HCT116 (cell line): ENCODE results near the gene DGAT2L6. TPM values are rescaled to one million over a fixed set of nuclear protein-coding genes. Genes with fewer than 3 reads are reported as not detected.

Experiments used
- ATAC-seq: fragments of 200-7000 bp; cut with Tn5 transposase; 2 replicates; pipeline ENCODE4 v1.9.1; 2020; ENCODE audit warnings: mild to moderate bottlenecking, moderate library complexity
- BruUV-seq: library from RNA; stranded (reverse); fragments of 400-500 nt; replicated peaks from 2 replicates; lab custom pipeline; 2021; lab: Mats Ljungman, UMichigan
- CTCF ChIA-PET: fragments of 300-600 bp; sonication (Branson Sonifier 250); formaldehyde crosslinking; loops from one replicate; lab custom pipeline; 2021; ENCODE audit warnings: antibody characterized with exemption; lab: Charles Lee
- POLR2A ChIA-PET: fragments of 300-600, 350-600 bp; sonication (Branson Sonifier 250); formaldehyde crosslinking; loops from one replicate; lab custom pipeline; 2021; ENCODE audit warnings: antibody characterized with exemption; lab: Charles Lee
- RAD21 ChIA-PET, 2 experiments: fragments of 300-600 bp; sonication (Branson Sonifier 250); formaldehyde crosslinking; loops; one replicate each; lab custom pipeline; 2023; ENCODE audit warnings: low total read pairs in 2 of 2; ENCODE audit not compliant: uncharacterized antibody in 2 of 2, unreplicated experiment in 2 of 2, low non-redundant PET in 1 of 2; lab: Charles Lee
- DNase-seq: peaks from one replicate; pipeline ENCODE4 v3.0.0-alpha.2; 2010; ENCODE audit warnings: low read depth, low spot score
- H2AFZ ChIP-seq: fragments of 200-600 bp; shearing (Covaris generic), sonication (generic); 2 replicates; pipeline ENCODE4 v1.6.1; 2017; ENCODE audit warnings: low read depth, mixed run types, mixed read lengths, antibody characterized with exemption, low read length; ENCODE audit not compliant: poor library complexity, severe bottlenecking
- H3K27ac ChIP-seq: 2 replicates; pipeline ENCODE4 v1.5.1; 2012; ENCODE audit warnings: low read depth, low read length
- H3K27me3 ChIP-seq: fragments of 200-600 bp; sonication (generic); 2 replicates; pipeline ENCODE4 v1.6.1; 2016; ENCODE audit warnings: mixed run types, low read length, mixed read lengths; ENCODE audit not compliant: insufficient read depth
- H3K36me3 ChIP-seq, 2 experiments: fragments of 200-500 bp in 1 of 2; fragments of 200-600 bp in 1 of 2; sonication (Bioruptor generic) in 1 of 2; sonication (generic) in 1 of 2; 2 replicates each; pipeline versions ENCODE4 v1.5.1 to v1.6.1; 2014 to 2016; ENCODE audit warnings: low read length in 2 of 2, inconsistent platforms in 1 of 2, mixed read lengths in 1 of 2, mixed run types in 1 of 2; ENCODE audit not compliant: insufficient read depth in 2 of 2, control insufficient read depth in 1 of 2
- H3K4me1 ChIP-seq, 2 experiments: fragments of 200-600 bp in 1 of 2; sonication (generic) in 1 of 2; 2 replicates each; pipeline versions ENCODE4 v1.5.1 to v1.6.1; 2012 to 2017; ENCODE audit warnings: low read length in 2 of 2, inconsistent platforms in 1 of 2, mild to moderate bottlenecking in 1 of 2, mixed read lengths in 1 of 2, mixed run types in 1 of 2, moderate library complexity in 1 of 2; ENCODE audit not compliant: insufficient read depth in 2 of 2, control insufficient read depth in 1 of 2
- H3K4me2 ChIP-seq: fragments of 200-600 bp; sonication (generic); 2 replicates; pipeline ENCODE4 v1.6.1; 2017; ENCODE audit warnings: mixed run types, low read length, mixed read lengths
- H3K4me3 ChIP-seq, 2 experiments: fragments of 200-600 bp in 1 of 2; sonication (generic) in 1 of 2; replicated peaks in 1 of 2; 2 replicates each; pipeline ENCODE4 v1.5.1; 2011 to 2016; ENCODE audit warnings: low read length in 2 of 2, control low read depth in 1 of 2, low read depth in 1 of 2, mild to moderate bottlenecking in 1 of 2, mixed read lengths in 1 of 2, mixed run types in 1 of 2
- H3K79me2 ChIP-seq: fragments of 200-600 bp; sonication (generic); 2 replicates; pipeline ENCODE4 v1.6.1; 2017; ENCODE audit warnings: mild to moderate bottlenecking, mixed run types, low read length, moderate library complexity, mixed read lengths; ENCODE audit not compliant: insufficient read depth
- H3K9ac ChIP-seq: fragments of 200-600 bp; sonication (generic); 2 replicates; pipeline ENCODE4 v1.6.1; 2016; ENCODE audit warnings: low read length, mixed read lengths
- H3K9me2 ChIP-seq: fragments of 200-600 bp; sonication (generic), shearing (Covaris generic); 2 replicates; pipeline ENCODE4 v1.6.1; 2017; ENCODE audit warnings: mixed run types, mild to moderate bottlenecking, moderate library complexity; ENCODE audit not compliant: insufficient read depth
- H3K9me3 ChIP-seq, 2 experiments: fragments of 200-500 bp in 1 of 2; fragments of 200-600 bp in 1 of 2; sonication (Bioruptor generic) in 1 of 2; sonication (generic) in 1 of 2; 2 replicates each; pipeline ENCODE4 v1.6.1; 2014 to 2017; ENCODE audit warnings: low read length in 2 of 2, mixed read lengths in 2 of 2, inconsistent platforms in 1 of 2, low read depth in 1 of 2, mild to moderate bottlenecking in 1 of 2, mixed run types in 1 of 2, moderate library complexity in 1 of 2; ENCODE audit not compliant: control insufficient read depth in 1 of 2, insufficient read depth in 1 of 2
- H4K20me1 ChIP-seq: fragments of 200-600 bp; sonication (generic), shearing (Covaris generic); 2 replicates; pipeline ENCODE4 v1.6.1; 2017; ENCODE audit warnings: mixed run types, mild to moderate bottlenecking, moderate library complexity; ENCODE audit not compliant: insufficient read depth
- CBX3 ChIP-seq: IDR thresholded peaks from 2 replicates; pipeline ENCODE4 v1.6.1; 2012; ENCODE audit warnings: low read depth
- CEBPB ChIP-seq: IDR thresholded peaks from 2 replicates; pipeline ENCODE4 v1.6.1; 2012; ENCODE audit warnings: low read depth
- EZH2 ChIP-seq: fragments of 200-600 bp; sonication (generic); IDR thresholded peaks from 2 replicates; pipeline ENCODE4 v1.6.1; 2017; ENCODE audit warnings: antibody characterized with exemption, mixed run types
- EZH2phosphoT487 ChIP-seq: fragments of 200-600 bp; IDR thresholded peaks from 2 replicates; pipeline ENCODE4 v1.6.1; 2018; ENCODE audit warnings: antibody characterized with exemption, borderline replicate concordance
- FOSL1 ChIP-seq: IDR thresholded peaks from 2 replicates; pipeline ENCODE4 v1.6.1; 2012; ENCODE audit warnings: low read depth
- JUND ChIP-seq: IDR thresholded peaks from 2 replicates; pipeline ENCODE4 v1.6.1; 2012
- POLR2A ChIP-seq: IDR thresholded peaks from 2 replicates; pipeline ENCODE4 v1.7.0; 2011; ENCODE audit warnings: borderline replicate concordance; ENCODE audit not compliant: insufficient read depth, insufficient read length; ENCODE audit errors: extremely low read depth
- POLR2AphosphoS5 ChIP-seq: IDR thresholded peaks from 2 replicates; pipeline ENCODE4 v1.6.1; 2011; ENCODE audit warnings: mild to moderate bottlenecking, low read depth, low read length, moderate library complexity
- RAD21 ChIP-seq: IDR thresholded peaks from 2 replicates; pipeline ENCODE4 v1.6.1; 2012; ENCODE audit warnings: low read depth, mild to moderate bottlenecking
- SP1 ChIP-seq: IDR thresholded peaks from 2 replicates; pipeline ENCODE4 v1.6.1; 2012; ENCODE audit warnings: low read depth
- SRF ChIP-seq: IDR thresholded peaks from 2 replicates; pipeline ENCODE4 v1.6.1; 2012; ENCODE audit warnings: low read depth
- TCF7L2 ChIP-seq: IDR thresholded peaks from 2 replicates; pipeline ENCODE4 v1.7.0; 2011; ENCODE audit warnings: borderline replicate concordance, inconsistent platforms; ENCODE audit not compliant: insufficient read depth, insufficient read length; ENCODE audit errors: extremely low read depth
- ZFX ChIP-seq: fragments of 450-650 bp; IDR thresholded peaks from 2 replicates; pipeline ENCODE4 v1.6.1; 2017
- ZNF274 ChIP-seq: fragments of 200-500 bp; sonication (Bioruptor generic); IDR thresholded peaks from 2 replicates; pipeline ENCODE4 v1.6.1; 2014; ENCODE audit warnings: mild to moderate bottlenecking, low read depth, low read length, inconsistent platforms
- intact Hi-C: fragments of 100-400 bp; cut with micrococcal nuclease; formaldehyde crosslinking; loops from 2 replicates; pipeline ENCODE4 v1.10.0; 2022
- total RNA-seq: library from RNA; stranded (reverse); gene quantifications from one replicate; pipeline ENCODE4 v1.2.1, GENCODE V29; 2021; ENCODE audit not compliant: unreplicated experiment
- TF ChIP-seq, protein P1 (sequence below): IDR thresholded peaks from 2 replicates; pipeline ENCODE4 v1.6.1; 2012; ENCODE audit warnings: low read depth
- TF ChIP-seq, protein P2 (sequence below): IDR thresholded peaks from 2 replicates; pipeline ENCODE4 v1.6.1; 2012
- TF ChIP-seq, protein P3 (sequence below), 3 experiments: fragments of 200-600 bp in 1 of 3; sonication (generic) in 1 of 3; IDR thresholded peaks in 2 of 3; conservative IDR thresholded peaks in 1 of 3; 2 replicates each; pipeline ENCODE4 v1.5.1; 2012 to 2017; ENCODE audit warnings: low read depth in 2 of 3, low read length in 2 of 3, antibody characterized with exemption in 1 of 3, borderline replicate concordance in 1 of 3, control low read depth in 1 of 3, mild to moderate bottlenecking in 1 of 3, mixed read lengths in 1 of 3, mixed run types in 1 of 3, moderate library complexity in 1 of 3; ENCODE audit not compliant: insufficient read depth in 1 of 3
- TF ChIP-seq, protein P4 (sequence below): IDR thresholded peaks from 2 replicates; pipeline ENCODE4 v1.6.1; 2011; ENCODE audit warnings: mild to moderate bottlenecking, low read length, moderate library complexity; ENCODE audit not compliant: insufficient replicate concordance; ENCODE audit errors: extremely low read depth

The DGAT2L6 gene
- total RNA-seq, 1 experiment from 2014 or later, result not detected

DNA sequence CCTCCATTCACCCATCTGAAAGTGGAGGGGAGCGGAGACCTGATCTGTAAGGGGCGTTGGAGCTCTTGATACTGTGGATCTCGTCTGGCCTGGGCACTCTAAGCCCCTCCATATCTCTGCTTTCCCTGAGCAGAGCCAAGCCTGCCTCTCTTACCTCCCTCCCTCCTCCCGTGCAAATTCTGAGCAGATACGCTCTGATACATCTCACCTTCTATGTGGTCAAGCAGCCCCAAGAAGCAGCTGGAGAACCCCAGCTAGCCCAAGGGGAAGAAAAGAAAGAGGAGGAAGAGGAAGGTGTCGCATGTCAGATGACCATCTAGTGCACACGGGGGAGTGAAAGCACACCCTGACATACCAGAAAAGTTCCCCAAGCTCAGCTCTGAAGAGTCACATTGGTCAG is 1.9 kb upstream of the DGAT2L6 start:
- no TSS peak for BruUV-seq
- DNase-seq (no peak), ATAC-seq (no peak)
- Histone ChIP-seq H3K4me3 (no peak overlapping the region), H3K27me3 (no peaks in the 10 kb centered on the region), H3K79me2 (no peaks in the 10 kb centered on the region), H3K4me2 (no peak overlapping the region), H2AFZ (no peak overlapping the region), H3K27ac (no peak overlapping the region), H3K9me2 (no peaks in the 10 kb centered on the region), H3K4me1 (peaks cover 0 to 28% of the 10 kb centered on the region in 2 experiments; a peak in 2 of 4 replicates), H3K36me3 (no peaks in the 10 kb centered on the region), H4K20me1 (no peaks in the 10 kb centered on the region), H3K9me3 (no peaks in the 10 kb centered on the region), H3K9ac (no peak overlapping the region)
- intact Hi-C loops, result no loop called here
- RAD21 ChIA-PET, result no interaction called here
- POLR2A ChIA-PET, result no interaction called here
- TF ChIP-seq, protein P1, sequence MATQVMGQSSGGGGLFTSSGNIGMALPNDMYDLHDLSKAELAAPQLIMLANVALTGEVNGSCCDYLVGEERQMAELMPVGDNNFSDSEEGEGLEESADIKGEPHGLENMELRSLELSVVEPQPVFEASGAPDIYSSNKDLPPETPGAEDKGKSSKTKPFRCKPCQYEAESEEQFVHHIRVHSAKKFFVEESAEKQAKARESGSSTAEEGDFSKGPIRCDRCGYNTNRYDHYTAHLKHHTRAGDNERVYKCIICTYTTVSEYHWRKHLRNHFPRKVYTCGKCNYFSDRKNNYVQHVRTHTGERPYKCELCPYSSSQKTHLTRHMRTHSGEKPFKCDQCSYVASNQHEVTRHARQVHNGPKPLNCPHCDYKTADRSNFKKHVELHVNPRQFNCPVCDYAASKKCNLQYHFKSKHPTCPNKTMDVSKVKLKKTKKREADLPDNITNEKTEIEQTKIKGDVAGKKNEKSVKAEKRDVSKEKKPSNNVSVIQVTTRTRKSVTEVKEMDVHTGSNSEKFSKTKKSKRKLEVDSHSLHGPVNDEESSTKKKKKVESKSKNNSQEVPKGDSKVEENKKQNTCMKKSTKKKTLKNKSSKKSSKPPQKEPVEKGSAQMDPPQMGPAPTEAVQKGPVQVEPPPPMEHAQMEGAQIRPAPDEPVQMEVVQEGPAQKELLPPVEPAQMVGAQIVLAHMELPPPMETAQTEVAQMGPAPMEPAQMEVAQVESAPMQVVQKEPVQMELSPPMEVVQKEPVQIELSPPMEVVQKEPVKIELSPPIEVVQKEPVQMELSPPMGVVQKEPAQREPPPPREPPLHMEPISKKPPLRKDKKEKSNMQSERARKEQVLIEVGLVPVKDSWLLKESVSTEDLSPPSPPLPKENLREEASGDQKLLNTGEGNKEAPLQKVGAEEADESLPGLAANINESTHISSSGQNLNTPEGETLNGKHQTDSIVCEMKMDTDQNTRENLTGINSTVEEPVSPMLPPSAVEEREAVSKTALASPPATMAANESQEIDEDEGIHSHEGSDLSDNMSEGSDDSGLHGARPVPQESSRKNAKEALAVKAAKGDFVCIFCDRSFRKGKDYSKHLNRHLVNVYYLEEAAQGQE, result no peak
- TF ChIP-seq, protein P2, sequence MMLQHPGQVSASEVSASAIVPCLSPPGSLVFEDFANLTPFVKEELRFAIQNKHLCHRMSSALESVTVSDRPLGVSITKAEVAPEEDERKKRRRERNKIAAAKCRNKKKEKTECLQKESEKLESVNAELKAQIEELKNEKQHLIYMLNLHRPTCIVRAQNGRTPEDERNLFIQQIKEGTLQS, result no peak
- TF ChIP-seq JUND (no peak), TCF7L2 (no peak), CBX3 (no peak), POLR2AphosphoS5 (no peak), EZH2phosphoT487 (no peak), SP1 (no peak), POLR2A (no peak), RAD21 (no peak), ZFX (no peak), CEBPB (no peak), ZNF274 (no peak), FOSL1 (no peak), SRF (no peak), EZH2 (no peak)
- TF ChIP-seq, protein P3, sequence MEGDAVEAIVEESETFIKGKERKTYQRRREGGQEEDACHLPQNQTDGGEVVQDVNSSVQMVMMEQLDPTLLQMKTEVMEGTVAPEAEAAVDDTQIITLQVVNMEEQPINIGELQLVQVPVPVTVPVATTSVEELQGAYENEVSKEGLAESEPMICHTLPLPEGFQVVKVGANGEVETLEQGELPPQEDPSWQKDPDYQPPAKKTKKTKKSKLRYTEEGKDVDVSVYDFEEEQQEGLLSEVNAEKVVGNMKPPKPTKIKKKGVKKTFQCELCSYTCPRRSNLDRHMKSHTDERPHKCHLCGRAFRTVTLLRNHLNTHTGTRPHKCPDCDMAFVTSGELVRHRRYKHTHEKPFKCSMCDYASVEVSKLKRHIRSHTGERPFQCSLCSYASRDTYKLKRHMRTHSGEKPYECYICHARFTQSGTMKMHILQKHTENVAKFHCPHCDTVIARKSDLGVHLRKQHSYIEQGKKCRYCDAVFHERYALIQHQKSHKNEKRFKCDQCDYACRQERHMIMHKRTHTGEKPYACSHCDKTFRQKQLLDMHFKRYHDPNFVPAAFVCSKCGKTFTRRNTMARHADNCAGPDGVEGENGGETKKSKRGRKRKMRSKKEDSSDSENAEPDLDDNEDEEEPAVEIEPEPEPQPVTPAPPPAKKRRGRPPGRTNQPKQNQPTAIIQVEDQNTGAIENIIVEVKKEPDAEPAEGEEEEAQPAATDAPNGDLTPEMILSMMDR (IDR thresholded peaks at IDR 0.05 in 2 of 3, conservative IDR thresholded peaks at IDR 0.05 in 1 of 3; ENCODE audit: borderline replicate concordance in 1 of 3, insufficient read depth in 1 of 3, low read depth in 2 of 3, low read length in 2 of 3), result no peak
- TF ChIP-seq, protein P4, sequence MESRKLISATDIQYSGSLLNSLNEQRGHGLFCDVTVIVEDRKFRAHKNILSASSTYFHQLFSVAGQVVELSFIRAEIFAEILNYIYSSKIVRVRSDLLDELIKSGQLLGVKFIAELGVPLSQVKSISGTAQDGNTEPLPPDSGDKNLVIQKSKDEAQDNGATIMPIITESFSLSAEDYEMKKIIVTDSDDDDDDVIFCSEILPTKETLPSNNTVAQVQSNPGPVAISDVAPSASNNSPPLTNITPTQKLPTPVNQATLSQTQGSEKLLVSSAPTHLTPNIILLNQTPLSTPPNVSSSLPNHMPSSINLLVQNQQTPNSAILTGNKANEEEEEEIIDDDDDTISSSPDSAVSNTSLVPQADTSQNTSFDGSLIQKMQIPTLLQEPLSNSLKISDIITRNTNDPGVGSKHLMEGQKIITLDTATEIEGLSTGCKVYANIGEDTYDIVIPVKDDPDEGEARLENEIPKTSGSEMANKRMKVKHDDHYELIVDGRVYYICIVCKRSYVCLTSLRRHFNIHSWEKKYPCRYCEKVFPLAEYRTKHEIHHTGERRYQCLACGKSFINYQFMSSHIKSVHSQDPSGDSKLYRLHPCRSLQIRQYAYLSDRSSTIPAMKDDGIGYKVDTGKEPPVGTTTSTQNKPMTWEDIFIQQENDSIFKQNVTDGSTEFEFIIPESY, result no peak
- CTCF ChIA-PET, result no interaction called here
